Glutamatergic neuron (in vitro differentiated cells): ENCODE measurements around the gene GNL3. TPM values are rescaled to one million over a fixed set of nuclear protein-coding genes. Genes with fewer than 3 reads are reported as not detected.
"Not testable (repeated sequence)": the region's sequence is repeated elsewhere in the genome, so short reads cannot be mapped to it uniquely, and the experiment has no call there.

Experiments
- DNase-seq: peaks from one replicate; pipeline ENCODE4 v3.0.0; 2022
- H3K27ac Mint-ChIP-seq: one replicate; pipeline ENCODE4 v1.8.0; 2020; ENCODE audit warnings: mild to moderate bottlenecking, mixed read lengths, inconsistent platforms; ENCODE audit not compliant: unreplicated experiment
- H3K27me3 Mint-ChIP-seq: one replicate; pipeline ENCODE4 v1.8.0; 2020; ENCODE audit warnings: mild to moderate bottlenecking, moderate library complexity, mixed read lengths, inconsistent platforms; ENCODE audit not compliant: unreplicated experiment
- H3K36me3 Mint-ChIP-seq: one replicate; pipeline ENCODE4 v1.8.0; 2020; ENCODE audit warnings: mild to moderate bottlenecking, mixed read lengths, inconsistent platforms; ENCODE audit not compliant: unreplicated experiment
- H3K4me1 Mint-ChIP-seq: one replicate; pipeline ENCODE4 v1.8.0; 2020; ENCODE audit warnings: mild to moderate bottlenecking, low read depth, mixed read lengths, inconsistent platforms; ENCODE audit not compliant: unreplicated experiment
- H3K4me3 Mint-ChIP-seq: one replicate; pipeline ENCODE4 v1.8.0; 2020; ENCODE audit warnings: mild to moderate bottlenecking, mixed read lengths, inconsistent platforms; ENCODE audit not compliant: unreplicated experiment
- H3K9me3 Mint-ChIP-seq: one replicate; pipeline ENCODE4 v1.8.0; 2020; ENCODE audit warnings: mild to moderate bottlenecking, moderate library complexity, mixed read lengths, inconsistent platforms; ENCODE audit not compliant: unreplicated experiment
- total RNA-seq: library from RNA; stranded (reverse); fragmentation: NEBNext Ultra II Directional; extraction: Animal tissue kit (Norgen Biotek cat#: 25700); gene quantifications from one replicate; pipeline ENCODE4 v1.2.1, GENCODE V29; 2021; ENCODE audit not compliant: unreplicated experiment
- TF ChIP-seq, protein P1 (sequence below): fragments of 200-600 bp; sonication (generic); IDR thresholded peaks from one replicate; pipeline ENCODE4 v1.5.0; 2021; ENCODE audit not compliant: partially characterized antibody, unreplicated experiment

The GNL3 gene
- total RNA-seq, 1 donor from 2014 or later, result 75.2 TPM

GRCh38 chr3:52723935-52724334 lies 38.1 kb downstream of the GNL3 start:
- no peak for DNase-seq
- Mint-ChIP-seq H3K27ac (no peak overlapping the region), H3K9me3 (peaks cover 7% of the 10 kb centered on the region), H3K27me3 (no peaks in the 10 kb centered on the region), H3K4me1 (no peaks in the 10 kb centered on the region), H3K4me3 (no peak overlapping the region), H3K36me3 (peaks cover 48% of the 10 kb centered on the region)
- TF ChIP-seq, protein P1, sequence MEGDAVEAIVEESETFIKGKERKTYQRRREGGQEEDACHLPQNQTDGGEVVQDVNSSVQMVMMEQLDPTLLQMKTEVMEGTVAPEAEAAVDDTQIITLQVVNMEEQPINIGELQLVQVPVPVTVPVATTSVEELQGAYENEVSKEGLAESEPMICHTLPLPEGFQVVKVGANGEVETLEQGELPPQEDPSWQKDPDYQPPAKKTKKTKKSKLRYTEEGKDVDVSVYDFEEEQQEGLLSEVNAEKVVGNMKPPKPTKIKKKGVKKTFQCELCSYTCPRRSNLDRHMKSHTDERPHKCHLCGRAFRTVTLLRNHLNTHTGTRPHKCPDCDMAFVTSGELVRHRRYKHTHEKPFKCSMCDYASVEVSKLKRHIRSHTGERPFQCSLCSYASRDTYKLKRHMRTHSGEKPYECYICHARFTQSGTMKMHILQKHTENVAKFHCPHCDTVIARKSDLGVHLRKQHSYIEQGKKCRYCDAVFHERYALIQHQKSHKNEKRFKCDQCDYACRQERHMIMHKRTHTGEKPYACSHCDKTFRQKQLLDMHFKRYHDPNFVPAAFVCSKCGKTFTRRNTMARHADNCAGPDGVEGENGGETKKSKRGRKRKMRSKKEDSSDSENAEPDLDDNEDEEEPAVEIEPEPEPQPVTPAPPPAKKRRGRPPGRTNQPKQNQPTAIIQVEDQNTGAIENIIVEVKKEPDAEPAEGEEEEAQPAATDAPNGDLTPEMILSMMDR, result no peak

- H3K27ac Mint-ChIP-seq, result no peak overlapping the region
- no peaks in the 10 kb centered on the region for H3K4me1 Mint-ChIP-seq
- no peaks in the 10 kb centered on the region for H3K27me3 Mint-ChIP-seq
- DNase-seq, result no peak
- TF ChIP-seq, protein P1, result no peak
- H3K36me3 Mint-ChIP-seq, result peaks cover 44% of the 10 kb centered on the region
- H3K4me3 Mint-ChIP-seq, result no peak overlapping the region
- peaks cover 8% of the 10 kb centered on the region for H3K9me3 Mint-ChIP-seq
These were observed 38.7 kb downstream of the GNL3 start for GRCh38 chr3:52724511-52724910.

GRCh38 chr3:52728753-52729152 lies 42.9 kb downstream of the GNL3 start:
- DNase-seq, H3K27me3 Mint-ChIP-seq, H3K9me3 Mint-ChIP-seq, H3K27ac Mint-ChIP-seq, H3K4me3 Mint-ChIP-seq, H3K4me1 Mint-ChIP-seq: not testable (repeated sequence)
- H3K36me3 Mint-ChIP-seq, result peaks cover 58% of the 10 kb centered on the region

GRCh38 chr3:52730681-52731080 lies 44.8 kb downstream of the GNL3 start:
- no peak overlapping the region for H3K4me3 Mint-ChIP-seq
- H3K9me3 Mint-ChIP-seq, result peaks cover 9% of the 10 kb centered on the region
- peaks cover 58% of the 10 kb centered on the region for H3K36me3 Mint-ChIP-seq

GRCh38 chr3:52731590-52731989 lies 45.8 kb downstream of the GNL3 start:
- Mint-ChIP-seq H3K27me3 (no peaks in the 10 kb centered on the region), H3K27ac (no peak overlapping the region), H3K9me3 (peaks cover 9% of the 10 kb centered on the region), H3K4me1 (no peaks in the 10 kb centered on the region), H3K4me3 (no peak overlapping the region), H3K36me3 (peaks cover 52% of the 10 kb centered on the region)
- TF ChIP-seq, protein P1, result no peak
- no peak for DNase-seq

More at GRCh38 chr3:52730681-52731080, 44.8 kb downstream of the GNL3 start:
- Mint-ChIP-seq H3K4me1 (no peaks in the 10 kb centered on the region), H3K27ac (no peak overlapping the region), H3K27me3 (no peaks in the 10 kb centered on the region)
- no peak for DNase-seq
- TF ChIP-seq, protein P1, result no peak
